Loucy (cell line): ENCODE measurements around the gene ARL8B.

Experiments used
- H2AFZ ChIP-seq: fragments of 200-600 bp; sonication (generic); 2 replicates; pipeline ENCODE4 v1.6.0; 2016; ENCODE audit warnings: antibody characterized with exemption, mild to moderate bottlenecking, low read length, moderate library complexity
- H3F3A ChIP-seq: fragments of 200-600 bp; 2 replicates; pipeline ENCODE4 v1.6.0; 2016; ENCODE audit warnings: antibody characterized with exemption, low read depth, mild to moderate bottlenecking
- H3K27me3 ChIP-seq: fragments of 200-600 bp; sonication (generic); 2 replicates; pipeline ENCODE4 v1.6.1; 2014; ENCODE audit warnings: low read length, mild to moderate bottlenecking; ENCODE audit not compliant: insufficient read depth, poor library complexity, severe bottlenecking
- H3K36me3 ChIP-seq: fragments of 200-600 bp; sonication (generic); 2 replicates; pipeline ENCODE4 v1.6.1; 2016; ENCODE audit warnings: low read length; ENCODE audit not compliant: insufficient read depth
- H3K4me1 ChIP-seq: fragments of 200-600 bp; sonication (generic); 2 replicates; pipeline ENCODE4 v1.5.1; 2014; ENCODE audit warnings: low read length, mild to moderate bottlenecking; ENCODE audit not compliant: insufficient read depth, poor library complexity, severe bottlenecking
- H3K4me2 ChIP-seq: fragments of 200-600 bp; sonication (generic); 2 replicates; pipeline ENCODE4 v1.6.0; 2014; ENCODE audit warnings: antibody characterized with exemption, low read length, low read depth, mild to moderate bottlenecking; ENCODE audit not compliant: poor library complexity, severe bottlenecking
- H3K4me3 ChIP-seq: fragments of 200-600 bp; sonication (generic); 2 replicates; pipeline ENCODE4 v1.5.1; 2014; ENCODE audit warnings: low read length, mild to moderate bottlenecking, mixed read lengths; ENCODE audit not compliant: poor library complexity, severe bottlenecking
- H3K79me2 ChIP-seq: fragments of 200-600 bp; sonication (generic); 2 replicates; pipeline ENCODE4 v1.6.1; 2014; ENCODE audit warnings: low read length; ENCODE audit not compliant: insufficient read depth
- H3K9ac ChIP-seq: fragments of 200-600 bp; sonication (generic); 2 replicates; pipeline ENCODE4 v1.6.0; 2014; ENCODE audit warnings: mild to moderate bottlenecking, low read depth, low read length, moderate library complexity; ENCODE audit not compliant: poor library complexity, severe bottlenecking
- H3K9me2 ChIP-seq: fragments of 200-600 bp; sonication (generic); replicated peaks from 2 replicates; pipeline ENCODE4 v1.6.1; 2016; ENCODE audit warnings: low read depth, low read length, mixed read lengths
- H3K9me3 ChIP-seq: fragments of 200-600 bp; sonication (generic); 2 replicates; pipeline ENCODE4 v1.6.1; 2014; ENCODE audit warnings: mild to moderate bottlenecking, antibody characterized with exemption, low read length, low read depth; ENCODE audit not compliant: insufficient read depth
- H4K20me1 ChIP-seq: fragments of 200-600 bp; sonication (generic); 2 replicates; pipeline ENCODE4 v1.6.0; 2014; ENCODE audit warnings: antibody characterized with exemption, low read length, mild to moderate bottlenecking; ENCODE audit not compliant: insufficient read depth, poor library complexity, severe bottlenecking
- CTCF ChIP-seq: fragments of 200-600 bp; sonication (generic); conservative IDR thresholded peaks from 2 replicates; pipeline ENCODE4 v1.5.1; 2014; ENCODE audit warnings: mild to moderate bottlenecking, antibody characterized with exemption, low read length
- EZH2phosphoT487 ChIP-seq: fragments of 200-600 bp; IDR thresholded peaks from 2 replicates; pipeline ENCODE4 v1.6.1; 2018; ENCODE audit warnings: antibody characterized with exemption, mild to moderate bottlenecking, moderate library complexity, borderline replicate concordance

The ARL8B gene

GRCh38 chr3:5126586-5126985 is 4.5 kb downstream of the ARL8B start:
- Histone ChIP-seq H4K20me1 (peaks cover 65% of the 10 kb centered on the region), H3K79me2 (peaks cover 90% of the 10 kb centered on the region), H2AFZ (no peak overlapping the region), H3K9me2 (no peaks in the 10 kb centered on the region), H3K36me3 (peaks cover 3% of the 10 kb centered on the region; the same call in 1 of the 2 replicates), H3K27me3 (no peaks in the 10 kb centered on the region), H3K9me3 (no peaks in the 10 kb centered on the region), H3K4me2 (peak overlapping the region; percentile 93), H3K9ac (peak overlapping the region; percentile 37), H3F3A (no peaks in the 10 kb centered on the region), H3K4me1 (peaks cover 40% of the 10 kb centered on the region), H3K4me3 (peak overlapping the region; percentile 100)
- no peak for TF ChIP-seq EZH2phosphoT487
- TF ChIP-seq CTCF, result no peak

DNA sequence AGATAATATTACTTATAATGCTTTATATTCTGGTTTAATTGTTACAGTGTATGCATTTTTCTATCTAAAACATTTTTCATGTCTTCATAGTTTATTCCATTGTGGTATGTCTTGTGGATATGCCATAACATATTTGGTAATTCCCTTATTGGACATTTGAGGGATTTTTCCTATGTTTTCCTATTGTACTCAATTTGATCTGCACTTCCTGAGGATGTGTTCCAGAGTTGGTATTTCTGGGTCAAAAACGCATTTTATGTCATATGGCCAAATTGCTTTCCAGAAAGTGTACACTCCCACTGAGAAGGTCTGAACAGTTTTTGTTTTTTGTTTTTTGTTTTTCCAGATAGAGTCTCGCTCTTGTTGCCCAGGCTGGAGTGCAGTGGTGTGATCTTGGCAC is 6.8 kb downstream of the ARL8B start:
- H3K9ac ChIP-seq, result no peak overlapping the region
- H3F3A ChIP-seq, result no peaks in the 10 kb centered on the region
- no peak overlapping the region for H2AFZ ChIP-seq
- no peaks in the 10 kb centered on the region for H3K9me3 ChIP-seq
- H3K9me2 ChIP-seq, result no peaks in the 10 kb centered on the region
- H3K36me3 ChIP-seq, result peaks cover 3% of the 10 kb centered on the region; the same call in 1 of the 2 replicates
- no peaks in the 10 kb centered on the region for H3K27me3 ChIP-seq
- H3K79me2 ChIP-seq, result peaks cover 94% of the 10 kb centered on the region
- TF ChIP-seq CTCF (no peak), EZH2phosphoT487 (no peak)
- H3K4me2 ChIP-seq, result no peak overlapping the region
- no peak overlapping the region for H3K4me3 ChIP-seq
- H3K4me1 ChIP-seq, result peaks cover 30% of the 10 kb centered on the region
- H4K20me1 ChIP-seq, result peaks cover 51% of the 10 kb centered on the region

DNA sequence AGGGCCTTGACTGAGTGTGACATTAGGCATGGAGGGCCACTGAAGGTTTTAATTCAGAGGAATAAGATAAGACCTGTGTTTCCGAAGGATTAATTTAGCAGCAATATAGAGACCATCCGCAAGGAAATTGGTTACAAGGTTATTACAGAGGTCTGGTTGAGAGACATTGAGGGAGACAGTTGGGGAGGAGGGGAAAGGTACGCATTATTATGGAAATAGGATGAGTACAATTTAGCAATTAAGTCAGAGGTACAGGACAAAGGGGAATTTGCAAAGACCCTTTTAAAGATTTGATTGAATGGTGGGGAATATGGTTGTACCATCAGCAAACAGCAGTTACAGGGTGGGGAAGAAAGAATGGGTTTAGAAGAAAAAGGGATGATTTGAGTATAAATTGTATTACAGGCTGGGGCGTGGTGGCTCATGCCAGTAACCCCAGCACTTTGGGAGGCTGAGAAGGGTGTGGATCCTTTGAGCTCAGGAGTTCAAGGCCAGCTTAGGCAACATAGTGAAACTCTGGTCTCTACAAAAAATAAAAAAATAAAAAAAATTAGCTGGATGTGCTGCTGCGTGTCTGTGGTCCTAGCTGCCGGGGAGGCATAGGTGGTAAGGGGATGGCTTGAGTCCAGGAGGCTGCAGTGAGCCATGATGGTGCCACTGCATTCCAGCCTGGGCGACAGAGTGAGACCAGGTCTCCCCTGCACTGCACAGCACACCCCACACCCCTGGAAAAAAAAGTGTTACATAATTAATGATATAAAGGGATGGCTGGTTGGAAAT is 11.3 kb downstream of the ARL8B start:
- TF ChIP-seq CTCF, result no peak
- TF ChIP-seq EZH2phosphoT487, result no peak

More for the DNA sequence above, 11.3 kb downstream of the ARL8B start:
- Histone ChIP-seq H3K9me2 (no peaks in the 10 kb centered on the region), H3K4me2 (no peak overlapping the region), H3F3A (no peaks in the 10 kb centered on the region), H4K20me1 (peaks cover 30% of the 10 kb centered on the region), H3K27me3 (no peaks in the 10 kb centered on the region), H3K4me3 (no peak overlapping the region), H3K36me3 (peaks cover 3% of the 10 kb centered on the region; the same call in 1 of the 2 replicates), H3K9ac (no peak overlapping the region), H3K79me2 (peaks cover 85% of the 10 kb centered on the region), H3K4me1 (peaks cover 5% of the 10 kb centered on the region), H3K9me3 (no peaks in the 10 kb centered on the region), H2AFZ (no peak overlapping the region)
